ENCODE data around the gene ADAT1. TPM values are rescaled to one million over a fixed set of nuclear protein-coding genes. Genes with fewer than 3 reads are reported as not detected.

Gene ADAT1
- total RNA-seq, 2 experiments from 2014 or later = 60.3 to 66.1 TPM

Other genes with a start within 250 kb of the ADAT1 start
- 10 to 100 TPM; 42.4 to 43.7 TPM for gene CFDP1, start 189.8 kb downstream of the ADAT1 start, total RNA-seq
- gene TMEM170A, start 158.6 kb downstream of the ADAT1 start, total RNA-seq = 10 to 100 TPM; 35.1 to 36.3 TPM
- gene CHST6, start 127.8 kb downstream of the ADAT1 start, total RNA-seq = not detected
- gene CHST5, start 87.2 kb downstream of the ADAT1 start, total RNA-seq = under 1 TPM in 1 of 2 experiments, not detected in 1; 0.06 TPM
- 1 to 10 TPM; 1.9 to 2.2 TPM for gene TMEM231, start 67.0 kb downstream of the ADAT1 start, total RNA-seq
- 10 to 100 TPM; 60.7 to 66.2 TPM for gene GABARAPL2, start 56.9 kb downstream of the ADAT1 start, total RNA-seq
- 100 to 1,000 TPM; 185 to 207 TPM for gene KARS1, start 24.4 kb upstream of the ADAT1 start, total RNA-seq
- gene TERF2IP, start 24.5 kb upstream of the ADAT1 start, total RNA-seq = 10 to 100 TPM; 69.2 to 70.1 TPM
- not detected for gene CPHXL2, start 53.7 kb upstream of the ADAT1 start, total RNA-seq
- not detected for gene DUXB, start 78.2 kb upstream of the ADAT1 start, total RNA-seq
- gene CPHXL, start 103.2 kb upstream of the ADAT1 start, total RNA-seq = not detected

Measured in activated CD4-positive, alpha-beta T cell treated with anti-CD3 and anti-CD28 coated beads, Interleukin-2, amount 10 ng/mL, durations not matched to agents 7 days and 5 days (primary cell).